ENCODE data around the gene DTWD2.

The DTWD2 gene

GRCh38 chr5:119019501-119019900 lies 31.2 kb upstream of the DTWD2 start:
- H2AFZ ChIP-seq (ENCODE audit: low read depth) = no peak overlapping the region
- no peak overlapping the region for H3K9ac ChIP-seq
- H3K4me2 ChIP-seq = no peak overlapping the region
- no peak for TF ChIP-seq CTCF (conservative IDR thresholded peaks at IDR 0.05; ENCODE audit: low read depth, low read length)
- H3K4me3 ChIP-seq (IDR thresholded peaks at IDR 0.05; ENCODE audit: insufficient read depth, low read depth, low read length) = no peak overlapping the region
- H3K36me3 ChIP-seq (ENCODE audit: insufficient read depth) = no peaks in the 10 kb centered on the region
- H3K79me2 ChIP-seq (ENCODE audit: insufficient read depth, low read depth) = no peaks in the 10 kb centered on the region
- H3K27ac ChIP-seq = no peak overlapping the region
- H4K20me1 ChIP-seq (ENCODE audit: insufficient read depth) = no peaks in the 10 kb centered on the region
- H3K4me1 ChIP-seq (ENCODE audit: low read depth, poor library complexity, severe bottlenecking) = no peaks in the 10 kb centered on the region
- H3K27me3 ChIP-seq (ENCODE audit: insufficient read depth, low read depth) = no peaks in the 10 kb centered on the region

DNA sequence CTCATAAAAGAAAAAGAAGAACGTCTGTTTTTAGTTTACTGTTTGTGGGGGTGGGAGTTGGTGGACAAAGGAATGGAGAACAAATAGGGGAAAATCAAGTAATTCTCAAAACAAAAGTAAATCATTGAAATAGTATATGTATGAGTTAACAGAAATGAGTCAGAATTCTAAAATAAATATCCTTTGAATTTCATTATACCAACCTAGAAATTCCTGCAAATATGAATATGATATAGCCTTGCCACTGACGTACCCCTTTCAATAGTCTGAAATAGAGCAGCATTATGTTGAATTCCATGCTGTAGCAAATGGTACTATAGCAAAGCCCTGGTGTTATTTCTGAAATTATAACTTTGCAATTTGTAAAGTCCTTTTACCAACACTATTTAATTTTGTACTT lies 29.6 kb upstream of the DTWD2 start:
- Histone ChIP-seq H4K20me1 (ENCODE audit: insufficient read depth) (no peaks in the 10 kb centered on the region), H3K36me3 (ENCODE audit: insufficient read depth) (no peaks in the 10 kb centered on the region), H3K27ac (no peak overlapping the region), H3K27me3 (ENCODE audit: insufficient read depth, low read depth) (no peaks in the 10 kb centered on the region), H3K4me2 (no peak overlapping the region), H3K79me2 (ENCODE audit: insufficient read depth, low read depth) (no peaks in the 10 kb centered on the region), H3K9ac (no peak overlapping the region), H3K4me3 (IDR thresholded peaks at IDR 0.05; ENCODE audit: insufficient read depth, low read depth, low read length) (no peak overlapping the region), H2AFZ (ENCODE audit: low read depth) (no peak overlapping the region), H3K4me1 (ENCODE audit: low read depth, poor library complexity, severe bottlenecking) (no peaks in the 10 kb centered on the region)
- no peak for TF ChIP-seq CTCF (conservative IDR thresholded peaks at IDR 0.05; ENCODE audit: low read depth, low read length)

GRCh38 chr5:119016125-119016774 lies 27.9 kb upstream of the DTWD2 start:
- no peaks in the 10 kb centered on the region for H3K36me3 ChIP-seq (ENCODE audit: insufficient read depth)

DNA sequence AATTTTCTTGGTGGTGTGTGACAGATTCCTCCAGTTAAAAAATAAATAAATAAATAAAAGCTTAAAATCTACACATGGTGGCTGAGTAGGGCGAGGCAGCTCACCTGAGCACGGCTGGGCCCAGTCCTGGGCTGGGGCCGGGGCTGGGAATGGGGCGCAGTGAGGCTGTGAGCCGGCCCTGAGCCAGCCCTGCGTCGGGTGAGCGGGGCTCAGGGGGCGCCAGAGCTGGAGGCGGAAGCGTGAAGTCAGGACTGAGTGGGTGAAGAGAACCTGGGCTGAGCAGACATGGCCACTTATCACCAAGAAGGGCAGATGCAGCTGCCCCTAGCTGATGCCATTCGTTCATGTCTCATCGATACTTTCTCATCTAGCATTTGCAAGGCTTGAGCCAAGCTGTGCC lies 22.8 kb upstream of the DTWD2 start:
- Histone ChIP-seq H3K4me3 (IDR thresholded peaks at IDR 0.05; ENCODE audit: insufficient read depth, low read depth, low read length) (no peak overlapping the region), H3K27ac (no peak overlapping the region), H3K4me1 (ENCODE audit: low read depth, poor library complexity, severe bottlenecking) (no peaks in the 10 kb centered on the region), H3K79me2 (ENCODE audit: insufficient read depth, low read depth) (no peaks in the 10 kb centered on the region), H4K20me1 (ENCODE audit: insufficient read depth) (no peaks in the 10 kb centered on the region), H2AFZ (ENCODE audit: low read depth) (no peak overlapping the region), H3K27me3 (ENCODE audit: insufficient read depth, low read depth) (no peaks in the 10 kb centered on the region), H3K9ac (no peak overlapping the region), H3K4me2 (no peak overlapping the region), H3K36me3 (ENCODE audit: insufficient read depth) (no peaks in the 10 kb centered on the region)
- no peak for TF ChIP-seq CTCF (conservative IDR thresholded peaks at IDR 0.05; ENCODE audit: low read depth, low read length)

More at GRCh38 chr5:119016125-119016774, 27.9 kb upstream of the DTWD2 start:
- Histone ChIP-seq H3K9ac (no peak overlapping the region), H3K4me2 (no peak overlapping the region), H3K4me1 (ENCODE audit: low read depth, poor library complexity, severe bottlenecking) (no peaks in the 10 kb centered on the region), H3K79me2 (ENCODE audit: insufficient read depth, low read depth) (no peaks in the 10 kb centered on the region), H3K27me3 (ENCODE audit: insufficient read depth, low read depth) (no peaks in the 10 kb centered on the region), H3K4me3 (IDR thresholded peaks at IDR 0.05; ENCODE audit: insufficient read depth, low read depth, low read length) (no peak overlapping the region), H3K27ac (no peak overlapping the region), H2AFZ (ENCODE audit: low read depth) (no peak overlapping the region), H4K20me1 (ENCODE audit: insufficient read depth) (no peaks in the 10 kb centered on the region)
- no peak for TF ChIP-seq CTCF (conservative IDR thresholded peaks at IDR 0.05; ENCODE audit: low read depth, low read length)
